C4-2B (cell line): ENCODE data around the gene RB1.

Experiments
- ZFX ChIP-seq: fragments of 450-650 bp; IDR thresholded peaks from 2 replicates; pipeline ENCODE4 v1.6.1; 2017
- TF ChIP-seq, protein P1 (sequence below): fragments of 450-650 bp; conservative IDR thresholded peaks from 2 replicates; pipeline ENCODE4 v1.5.1; 2017; ENCODE audit warnings: mild to moderate bottlenecking

DNA sequence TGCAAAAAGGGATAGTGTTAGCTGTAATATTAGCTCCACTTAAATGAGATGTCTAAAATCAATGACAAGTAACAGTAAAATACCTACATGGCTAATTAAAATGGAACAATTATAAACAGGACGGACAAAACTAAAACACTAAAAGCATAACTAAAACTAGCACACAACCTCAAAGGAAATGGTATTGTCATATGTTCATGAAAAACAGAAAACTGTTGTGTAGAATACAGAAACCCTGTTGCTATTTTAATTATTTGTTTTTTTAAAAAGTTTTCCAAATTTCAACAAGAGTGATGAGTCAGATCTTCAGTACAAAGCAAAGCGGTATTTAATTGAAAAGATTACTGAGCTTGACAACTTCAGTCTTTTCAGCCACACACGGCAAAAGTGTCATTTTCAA lies 225.2 kb downstream of the RB1 start:
- TF ChIP-seq, protein P1, sequence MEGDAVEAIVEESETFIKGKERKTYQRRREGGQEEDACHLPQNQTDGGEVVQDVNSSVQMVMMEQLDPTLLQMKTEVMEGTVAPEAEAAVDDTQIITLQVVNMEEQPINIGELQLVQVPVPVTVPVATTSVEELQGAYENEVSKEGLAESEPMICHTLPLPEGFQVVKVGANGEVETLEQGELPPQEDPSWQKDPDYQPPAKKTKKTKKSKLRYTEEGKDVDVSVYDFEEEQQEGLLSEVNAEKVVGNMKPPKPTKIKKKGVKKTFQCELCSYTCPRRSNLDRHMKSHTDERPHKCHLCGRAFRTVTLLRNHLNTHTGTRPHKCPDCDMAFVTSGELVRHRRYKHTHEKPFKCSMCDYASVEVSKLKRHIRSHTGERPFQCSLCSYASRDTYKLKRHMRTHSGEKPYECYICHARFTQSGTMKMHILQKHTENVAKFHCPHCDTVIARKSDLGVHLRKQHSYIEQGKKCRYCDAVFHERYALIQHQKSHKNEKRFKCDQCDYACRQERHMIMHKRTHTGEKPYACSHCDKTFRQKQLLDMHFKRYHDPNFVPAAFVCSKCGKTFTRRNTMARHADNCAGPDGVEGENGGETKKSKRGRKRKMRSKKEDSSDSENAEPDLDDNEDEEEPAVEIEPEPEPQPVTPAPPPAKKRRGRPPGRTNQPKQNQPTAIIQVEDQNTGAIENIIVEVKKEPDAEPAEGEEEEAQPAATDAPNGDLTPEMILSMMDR, result no peak
- no peak for TF ChIP-seq ZFX
